CD8-positive, alpha-beta memory T cell (primary cell): ENCODE measurements around the gene USP5. TPM values are rescaled to one million over a fixed set of nuclear protein-coding genes. Genes with fewer than 3 reads are reported as not detected.
"Not testable (repeated sequence)": the region's sequence is repeated elsewhere in the genome, so short reads cannot be mapped to it uniquely, and the experiment has no call there.

Experiments
- CTCF ChIA-PET: fragments of 350-600 bp; sonication (Branson Sonifier 250); formaldehyde crosslinking; loops from one replicate; lab custom pipeline; 2021; ENCODE audit warnings: antibody characterized with exemption; lab: Charles Lee
- POLR2A ChIA-PET: fragments of 350-600 bp; sonication (Branson Sonifier 250); formaldehyde crosslinking; loops from one replicate; lab custom pipeline; 2021; ENCODE audit warnings: antibody characterized with exemption; lab: Charles Lee
- DNase-seq, 5 donors: peaks; one replicate each; pipeline versions ENCODE4 v3.0.0 to v3.0.0-alpha.2; 2020 to 2022; ENCODE audit warnings: mixed read lengths in 1 of 5
- H3K27ac ChIP-seq: one replicate; pipeline ENCODE4 v1.7.0; 2013; ENCODE audit warnings: low read depth, mild to moderate bottlenecking, low read length, moderate library complexity
- H3K27me3 ChIP-seq: 2 replicates; pipeline ENCODE4 v1.7.0; 2013; ENCODE audit warnings: low read length, mild to moderate bottlenecking; ENCODE audit not compliant: insufficient read depth, poor library complexity, severe bottlenecking
- H3K36me3 ChIP-seq: 2 replicates; pipeline ENCODE4 v1.7.0; 2013; ENCODE audit warnings: mild to moderate bottlenecking, low read length, moderate library complexity; ENCODE audit not compliant: insufficient read depth
- H3K4me1 ChIP-seq: 2 replicates; pipeline ENCODE4 v1.7.0; 2013; ENCODE audit warnings: mild to moderate bottlenecking, low read length, moderate library complexity; ENCODE audit not compliant: insufficient read depth
- H3K4me3 ChIP-seq: 2 replicates; pipeline ENCODE4 v1.7.0; 2013; ENCODE audit warnings: mild to moderate bottlenecking, low read length
- H3K9me3 ChIP-seq: 2 replicates; pipeline ENCODE4 v1.7.0; 2013; ENCODE audit warnings: mild to moderate bottlenecking, low read length
- H3K27ac Mint-ChIP-seq, 8 donors: one replicate each; pipeline ENCODE4 v1.8.0; 2020 to 2021; ENCODE audit warnings: mixed read lengths in 8 of 8, mild to moderate bottlenecking in 6 of 8, inconsistent platforms in 3 of 8, moderate library complexity in 3 of 8
- H3K27me3 Mint-ChIP-seq, 2 donors: one replicate each; pipeline ENCODE4 v1.8.0; 2020 to 2021; ENCODE audit warnings: mixed read lengths in 2 of 2, mild to moderate bottlenecking in 1 of 2, moderate library complexity in 1 of 2
- H3K36me3 Mint-ChIP-seq, 3 donors: one replicate each; pipeline ENCODE4 v1.8.0; 2020 to 2021; ENCODE audit warnings: mixed read lengths in 3 of 3, inconsistent platforms in 1 of 3, mild to moderate bottlenecking in 1 of 3
- H3K4me1 Mint-ChIP-seq, 3 donors: one replicate each; pipeline ENCODE4 v1.8.0; 2020 to 2021; ENCODE audit warnings: mixed read lengths in 3 of 3, inconsistent platforms in 1 of 3, mild to moderate bottlenecking in 1 of 3
- H3K4me3 Mint-ChIP-seq, 7 donors: one replicate each; pipeline ENCODE4 v1.8.0; 2020 to 2021; ENCODE audit warnings: mixed read lengths in 7 of 7, mild to moderate bottlenecking in 6 of 7, moderate library complexity in 4 of 7, inconsistent platforms in 2 of 7
- H3K9me3 Mint-ChIP-seq, 5 donors: one replicate each; pipeline ENCODE4 v1.8.0; 2020 to 2022; ENCODE audit warnings: mixed read lengths in 5 of 5, mild to moderate bottlenecking in 3 of 5, moderate library complexity in 2 of 5, inconsistent platforms in 1 of 5
- polyA plus RNA-seq: library from polyadenylated mRNA; unstranded; fragments of 300-500 nt; fragmentation: Illumina TruSeq; gene quantifications from one replicate; pipeline ENCODE4 v1.2.3, GENCODE V29; 2021
- total RNA-seq, 2 experiments: library from RNA; stranded (reverse); gene quantifications; one replicate each; pipeline ENCODE4 v1.2.3, GENCODE V29; 2021

The USP5 gene
- total and polyA plus RNA-seq, 3 experiments from 2014 or later, result 49.7 to 154 (median 154) TPM

- Mint-ChIP-seq H3K36me3 (peaks cover 0 to 23% (median 4%) of the 10 kb centered on the region in 3 donors), H3K27ac (peak overlapping the region in 1 of 8 donors; percentile 54), H3K4me1 (peaks cover 9 to 11% (median 9%) of the 10 kb centered on the region in 3 donors)
- H3K9me3 Mint-ChIP-seq, H3K9me3 ChIP-seq, H3K27me3 ChIP-seq, POLR2A ChIA-PET, H3K27ac ChIP-seq, CTCF ChIA-PET, H3K27me3 Mint-ChIP-seq, DNase-seq, H3K36me3 ChIP-seq, H3K4me3 Mint-ChIP-seq, H3K4me1 ChIP-seq, H3K4me3 ChIP-seq: not testable (repeated sequence)
These were observed 34.5 kb downstream of the USP5 start for GRCh38 chr12:6886206-6886999.

- Histone ChIP-seq H3K27ac (no peak overlapping the region), H3K4me3 (no peak overlapping the region), H3K4me1 (peaks cover 12% of the 10 kb centered on the region), H3K36me3 (no peaks in the 10 kb centered on the region), H3K9me3 (no peaks in the 10 kb centered on the region), H3K27me3 (no peaks in the 10 kb centered on the region)
- peak overlapping the region in 1 of 8 donors; percentile 21 for H3K27ac Mint-ChIP-seq
- H3K4me3 Mint-ChIP-seq, result no peak overlapping the region
- CTCF ChIA-PET, result no interaction called here
- no peaks in the 10 kb centered on the region for H3K9me3 Mint-ChIP-seq
- DNase-seq, result no peak
- peaks cover 0 to 20% (median 2%) of the 10 kb centered on the region in 3 donors for H3K36me3 Mint-ChIP-seq
- no peaks in the 10 kb centered on the region for H3K27me3 Mint-ChIP-seq
- POLR2A ChIA-PET, result no interaction called here
- H3K4me1 Mint-ChIP-seq, result peaks cover 12 to 17% (median 12%) of the 10 kb centered on the region in 3 donors
These were observed 35.5 kb downstream of the USP5 start for GRCh38 chr12:6887460-6887859.

GRCh38 chr12:6888360-6888759, 36.4 kb downstream of the USP5 start:
- peak overlapping the region in 2 of 7 donors; percentile 27 to 52 for H3K4me3 Mint-ChIP-seq
- Histone ChIP-seq H3K4me1 (peaks cover 12% of the 10 kb centered on the region), H3K9me3 (no peaks in the 10 kb centered on the region), H3K27me3 (no peaks in the 10 kb centered on the region), H3K36me3 (no peaks in the 10 kb centered on the region), H3K27ac (no peak overlapping the region), H3K4me3 (no peak overlapping the region)
- POLR2A ChIA-PET, result no interaction called here
- H3K4me1 Mint-ChIP-seq, result peaks cover 12 to 19% (median 12%) of the 10 kb centered on the region in 3 donors
- peak overlapping the region in 1 of 8 donors; percentile 36 for H3K27ac Mint-ChIP-seq
- CTCF ChIA-PET, result no interaction called here
- no peaks in the 10 kb centered on the region for H3K27me3 Mint-ChIP-seq
- DNase-seq, result no peak
- peaks cover 0 to 19% (median 2%) of the 10 kb centered on the region in 3 donors for H3K36me3 Mint-ChIP-seq
- H3K9me3 Mint-ChIP-seq, result no peaks in the 10 kb centered on the region

GRCh38 chr12:6888794-6889193, 36.8 kb downstream of the USP5 start:
- H3K9me3 Mint-ChIP-seq, H3K36me3 ChIP-seq, H3K4me3 Mint-ChIP-seq, POLR2A ChIA-PET, DNase-seq, H3K4me3 ChIP-seq, H3K27me3 ChIP-seq, H3K27me3 Mint-ChIP-seq, CTCF ChIA-PET, H3K27ac ChIP-seq, H3K9me3 ChIP-seq: not testable (repeated sequence)
- peaks cover 12 to 19% (median 12%) of the 10 kb centered on the region in 3 donors for H3K4me1 Mint-ChIP-seq
- H3K36me3 Mint-ChIP-seq, result peaks cover 0 to 16% (median 2%) of the 10 kb centered on the region in 3 donors
- peak overlapping the region in 2 of 8 donors; percentile 36 to 57 for H3K27ac Mint-ChIP-seq
- H3K4me1 ChIP-seq, result peaks cover 12% of the 10 kb centered on the region

GRCh38 chr12:6889775-6890573, 38.0 kb downstream of the USP5 start:
- H3K36me3 Mint-ChIP-seq, H3K27me3 ChIP-seq, H3K9me3 Mint-ChIP-seq, H3K27me3 Mint-ChIP-seq, H3K9me3 ChIP-seq, H3K36me3 ChIP-seq, DNase-seq, POLR2A ChIA-PET, H3K4me3 ChIP-seq: not testable (repeated sequence)
- CTCF ChIA-PET, result interaction anchor here (0.9 kb wide), 1 partner anchor 16 kb away, joined by 4 read pairs; the partner anchor contains the start of gene SPSB2
- peaks cover 12% of the 10 kb centered on the region for H3K4me1 ChIP-seq
- Mint-ChIP-seq H3K27ac (peak overlapping the region in 5 of 8 donors; percentile 75 to 98 (median 93)), H3K4me1 (peaks cover 12 to 19% (median 12%) of the 10 kb centered on the region in 3 donors), H3K4me3 (peak overlapping the region in 6 of 7 donors; percentile 81 to 93 (median 85))
- H3K27ac ChIP-seq, result peak overlapping the region; percentile 78

GRCh38 chr12:6890789-6891645, 39.1 kb downstream of the USP5 start:
- Mint-ChIP-seq H3K9me3 (no peaks in the 10 kb centered on the region), H3K36me3 (no peaks in the 10 kb centered on the region), H3K4me1 (peaks cover 12 to 19% (median 12%) of the 10 kb centered on the region in 3 donors), H3K27ac (peak overlapping the region; percentile 89 to 98 (median 94)), H3K27me3 (peaks cover 0 to 3% of the 10 kb centered on the region in 2 donors), H3K4me3 (peak overlapping the region; percentile 81 to 93 (median 84))
- ChIA-PET CTCF (interaction anchor here (0.6 to 2.4 kb wide), 39 partner anchors 9 to 358 kb away, joined by 3 to 135 read pairs (median 5); partner anchors contain the start of genes C12orf57, CDCA3, ENO2 and LPCAT3), POLR2A (interaction anchor here (0.6 to 2.4 kb wide), 13 partner anchors 12 to 257 kb away, joined by 3 to 34 read pairs (median 5); partner anchors contain the start of genes C12orf57, CDCA3, COPS7A and ENO2)
- Histone ChIP-seq H3K36me3 (no peaks in the 10 kb centered on the region), H3K4me1 (peaks cover 12% of the 10 kb centered on the region), H3K4me3 (peak overlapping the region; percentile 95), H3K9me3 (no peaks in the 10 kb centered on the region), H3K27me3 (no peaks in the 10 kb centered on the region), H3K27ac (peak overlapping the region; percentile 92)
- DNase-seq, result peak; percentile 97 to 100 (median 99)

GRCh38 chr12:6891646-6892001, 39.7 kb downstream of the USP5 start:
- H3K4me1 Mint-ChIP-seq, result peaks cover 12 to 19% (median 12%) of the 10 kb centered on the region in 3 donors
- H3K9me3 Mint-ChIP-seq, result no peaks in the 10 kb centered on the region
- ChIA-PET POLR2A (interaction anchor here (0.6 to 2.4 kb wide), 12 partner anchors 11 to 168 kb away, joined by 3 to 34 read pairs (median 5); partner anchors contain the start of genes C12orf57, CDCA3, COPS7A and ENO2), CTCF (interaction anchor here (0.6 to 2.4 kb wide), 33 partner anchors 8 to 359 kb away, joined by 3 to 135 read pairs (median 6); partner anchors contain the start of genes C12orf57, CDCA3, ENO2 and LPCAT3)
- H3K27ac Mint-ChIP-seq, result peak overlapping the region; percentile 89 to 98 (median 94)
- peak overlapping the region; percentile 95 for H3K4me3 ChIP-seq
- H3K27me3 Mint-ChIP-seq, result peaks cover 0 to 4% of the 10 kb centered on the region in 2 donors
- peaks cover 12% of the 10 kb centered on the region for H3K4me1 ChIP-seq
- no peak for DNase-seq
- H3K4me3 Mint-ChIP-seq, result peak overlapping the region; percentile 81 to 93 (median 84)
- H3K27me3 ChIP-seq, result no peaks in the 10 kb centered on the region
- no peaks in the 10 kb centered on the region for H3K36me3 ChIP-seq
- H3K9me3 ChIP-seq, result no peaks in the 10 kb centered on the region
- peak overlapping the region; percentile 92 for H3K27ac ChIP-seq
- H3K36me3 Mint-ChIP-seq, result no peaks in the 10 kb centered on the region
